ENCODE data around the gene RFX1.

RFX1 gene

DNA sequence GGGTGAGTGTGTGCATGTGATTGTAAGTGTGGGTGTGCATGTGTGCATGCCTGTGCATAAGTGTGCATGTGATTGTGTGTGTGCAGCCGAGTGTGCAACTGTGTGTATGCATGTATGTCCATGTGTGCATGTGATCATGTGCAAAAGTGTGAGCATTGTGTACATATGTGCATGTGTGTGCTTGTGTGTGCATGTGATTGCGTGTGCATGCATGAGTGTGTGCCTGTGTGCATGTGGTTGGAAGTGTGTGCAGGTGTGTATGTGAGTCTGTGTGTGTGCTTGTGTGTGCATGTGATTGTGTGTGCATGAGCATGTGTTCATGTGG lies 71.4 kb downstream of the RFX1 start:
- no peak for TF ChIP-seq TAF1 (IDR thresholded peaks at IDR 0.05; ENCODE audit: low read depth)
- TF ChIP-seq YY1 (IDR thresholded peaks at IDR 0.05; ENCODE audit: low read depth), result no peak
- no peak for TF ChIP-seq FOXM1 (IDR thresholded peaks at IDR 0.05; ENCODE audit: borderline replicate concordance, low read depth)
- TF ChIP-seq TEAD4 (IDR thresholded peaks at IDR 0.05), result no peak
- TF ChIP-seq, protein P1, sequence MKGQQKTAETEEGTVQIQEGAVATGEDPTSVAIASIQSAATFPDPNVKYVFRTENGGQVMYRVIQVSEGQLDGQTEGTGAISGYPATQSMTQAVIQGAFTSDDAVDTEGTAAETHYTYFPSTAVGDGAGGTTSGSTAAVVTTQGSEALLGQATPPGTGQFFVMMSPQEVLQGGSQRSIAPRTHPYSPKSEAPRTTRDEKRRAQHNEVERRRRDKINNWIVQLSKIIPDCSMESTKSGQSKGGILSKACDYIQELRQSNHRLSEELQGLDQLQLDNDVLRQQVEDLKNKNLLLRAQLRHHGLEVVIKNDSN (IDR thresholded peaks at IDR 0.05), result no peak
- TF ChIP-seq EGR1 (IDR thresholded peaks at IDR 0.05), result no peak

GRCh38 chr19:13932911-13933393 lies 73.2 kb downstream of the RFX1 start:
- TF ChIP-seq ZBTB7A (IDR thresholded peaks at IDR 0.05; ENCODE audit: low read depth) (no peak), EGR1 (IDR thresholded peaks at IDR 0.05) (no peak), NFIC (IDR thresholded peaks at IDR 0.05) (no peak), TEAD4 (IDR thresholded peaks at IDR 0.05) (no peak), YY1 (IDR thresholded peaks at IDR 0.05; ENCODE audit: low read depth) (no peak), FOXM1 (IDR thresholded peaks at IDR 0.05; ENCODE audit: borderline replicate concordance, low read depth) (no peak), RAD21 (IDR thresholded peaks at IDR 0.05; ENCODE audit: low read depth) (no peak), TAF1 (IDR thresholded peaks at IDR 0.05; ENCODE audit: low read depth) (no peak), TCF12 (IDR thresholded peaks at IDR 0.05; ENCODE audit: low read depth) (no peak), CEBPB (IDR thresholded peaks at IDR 0.05) (no peak), REST (IDR thresholded peaks at IDR 0.05; ENCODE audit: low read depth) (no peak), CREB1 (IDR thresholded peaks at IDR 0.05; ENCODE audit: low read depth) (no peak), EP300 (IDR thresholded peaks at IDR 0.05; ENCODE audit: borderline replicate concordance) (no peak)
- TF ChIP-seq, protein P2, sequence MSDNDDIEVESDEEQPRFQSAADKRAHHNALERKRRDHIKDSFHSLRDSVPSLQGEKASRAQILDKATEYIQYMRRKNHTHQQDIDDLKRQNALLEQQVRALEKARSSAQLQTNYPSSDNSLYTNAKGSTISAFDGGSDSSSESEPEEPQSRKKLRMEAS (IDR thresholded peaks at IDR 0.05), result no peak
- TF ChIP-seq, protein P1 (IDR thresholded peaks at IDR 0.05), result no peak

DNA sequence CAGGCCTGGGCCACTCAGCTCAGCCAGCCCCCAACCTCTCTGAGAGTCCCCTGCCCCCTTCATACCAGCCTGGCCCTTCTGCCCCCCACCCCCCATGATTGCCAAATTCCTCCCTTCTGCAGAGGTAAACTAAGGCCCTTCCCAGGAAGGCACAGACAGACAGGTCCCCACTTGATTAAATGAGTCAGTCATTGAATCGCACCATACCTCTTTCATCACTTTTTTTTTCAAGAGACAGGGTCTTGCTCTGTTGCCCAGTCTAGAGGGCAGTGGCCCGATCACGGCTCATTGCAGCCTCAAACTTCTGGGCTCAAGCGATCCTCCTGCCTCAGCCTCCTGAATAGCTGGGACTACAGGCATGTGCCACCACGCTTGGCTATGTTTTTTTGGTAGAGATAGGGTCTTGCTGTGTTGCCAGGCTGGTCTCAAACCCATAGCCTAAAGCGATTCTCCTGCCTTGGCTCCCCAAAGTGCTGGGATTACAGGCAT lies 73.9 kb downstream of the RFX1 start:
- no peak for TF ChIP-seq FOXM1 (IDR thresholded peaks at IDR 0.05; ENCODE audit: borderline replicate concordance, low read depth)
- TF ChIP-seq RAD21 (IDR thresholded peaks at IDR 0.05; ENCODE audit: low read depth), result no peak
- no peak for TF ChIP-seq TEAD4 (IDR thresholded peaks at IDR 0.05)
- TF ChIP-seq EGR1 (IDR thresholded peaks at IDR 0.05), result no peak
- TF ChIP-seq, protein P1 (IDR thresholded peaks at IDR 0.05), result no peak
- no peak for TF ChIP-seq CEBPB (IDR thresholded peaks at IDR 0.05)
- TF ChIP-seq, protein P2 (IDR thresholded peaks at IDR 0.05), result no peak
- TF ChIP-seq TAF1 (IDR thresholded peaks at IDR 0.05; ENCODE audit: low read depth), result no peak
- TF ChIP-seq EP300 (IDR thresholded peaks at IDR 0.05; ENCODE audit: borderline replicate concordance), result no peak
- no peak for TF ChIP-seq NFIC (IDR thresholded peaks at IDR 0.05)
- no peak for TF ChIP-seq CREB1 (IDR thresholded peaks at IDR 0.05; ENCODE audit: low read depth)
- TF ChIP-seq YY1 (IDR thresholded peaks at IDR 0.05; ENCODE audit: low read depth), result no peak
- no peak for TF ChIP-seq TCF12 (IDR thresholded peaks at IDR 0.05; ENCODE audit: low read depth)

DNA sequence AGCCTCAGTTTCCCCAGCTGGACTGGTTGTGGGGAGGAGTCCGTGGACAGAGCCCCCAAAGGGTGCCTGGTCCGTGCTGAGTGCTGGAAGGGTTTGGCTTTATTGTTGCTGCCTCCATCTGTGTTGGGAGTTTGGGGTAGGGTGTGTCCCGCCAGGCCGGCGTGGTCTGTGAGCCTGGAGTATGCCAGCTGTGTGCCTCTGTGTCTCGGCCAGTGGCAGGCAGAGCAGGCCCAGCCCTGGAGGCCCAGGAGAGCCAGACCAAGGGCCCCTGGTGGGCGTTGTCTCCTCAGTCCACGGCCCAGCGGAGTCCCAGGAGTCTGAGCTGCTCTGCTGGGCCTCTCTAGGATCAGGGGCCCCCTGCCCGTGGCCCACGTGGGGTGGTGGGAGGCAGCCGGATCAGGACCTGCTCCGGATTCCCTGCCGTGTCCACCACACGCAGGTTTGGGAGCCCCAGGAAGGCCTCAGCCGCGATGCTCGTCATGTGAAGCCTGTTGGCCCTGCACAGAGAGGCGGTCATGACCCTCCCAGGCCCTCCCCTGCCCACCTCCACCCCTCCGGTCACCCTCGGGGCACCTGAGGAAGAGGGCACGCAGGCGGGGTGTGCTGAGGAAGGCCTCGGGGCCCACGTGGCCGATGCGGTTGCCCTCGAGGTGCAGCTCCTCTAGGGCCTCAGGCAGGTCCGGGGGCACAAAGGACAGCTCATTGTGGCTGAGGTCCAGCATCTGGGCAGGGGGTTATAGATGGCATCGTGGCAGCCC lies 74.5 kb downstream of the RFX1 start:
- TF ChIP-seq RAD21 (IDR thresholded peaks at IDR 0.05; ENCODE audit: low read depth) (no peak), CREB1 (IDR thresholded peaks at IDR 0.05; ENCODE audit: low read depth) (no peak), CEBPB (IDR thresholded peaks at IDR 0.05) (no peak), ZBTB7A (IDR thresholded peaks at IDR 0.05; ENCODE audit: low read depth) (no peak)

- TF ChIP-seq, protein P2 (IDR thresholded peaks at IDR 0.05), result no peak
- no peak for TF ChIP-seq CEBPB (IDR thresholded peaks at IDR 0.05)
- TF ChIP-seq FOXM1 (IDR thresholded peaks at IDR 0.05; ENCODE audit: borderline replicate concordance, low read depth), result no peak
- TF ChIP-seq TEAD4 (IDR thresholded peaks at IDR 0.05), result no peak
- TF ChIP-seq RAD21 (IDR thresholded peaks at IDR 0.05; ENCODE audit: low read depth), result no peak
- TF ChIP-seq YY1 (IDR thresholded peaks at IDR 0.05; ENCODE audit: low read depth), result no peak
- TF ChIP-seq, protein P1 (IDR thresholded peaks at IDR 0.05), result no peak
- TF ChIP-seq REST (IDR thresholded peaks at IDR 0.05; ENCODE audit: low read depth), result no peak
- no peak for TF ChIP-seq TAF1 (IDR thresholded peaks at IDR 0.05; ENCODE audit: low read depth)
- TF ChIP-seq ZBTB7A (IDR thresholded peaks at IDR 0.05; ENCODE audit: low read depth), result no peak
- TF ChIP-seq EP300 (IDR thresholded peaks at IDR 0.05; ENCODE audit: borderline replicate concordance), result no peak
- no peak for TF ChIP-seq CREB1 (IDR thresholded peaks at IDR 0.05; ENCODE audit: low read depth)
- TF ChIP-seq NFIC (IDR thresholded peaks at IDR 0.05), result no peak
- TF ChIP-seq EGR1 (IDR thresholded peaks at IDR 0.05), result no peak
- TF ChIP-seq TCF12 (IDR thresholded peaks at IDR 0.05; ENCODE audit: low read depth), result no peak
Measured at GRCh38 chr19:13930402-13930801, 75.7 kb downstream of the RFX1 start.

Measured in Ishikawa (cell line).